ENCODE data around the gene ENPEP.
"Not testable (repeated sequence)": the region's sequence is repeated elsewhere in the genome, so short reads cannot be mapped to it uniquely, and the experiment has no call there.

ENPEP gene

DNA sequence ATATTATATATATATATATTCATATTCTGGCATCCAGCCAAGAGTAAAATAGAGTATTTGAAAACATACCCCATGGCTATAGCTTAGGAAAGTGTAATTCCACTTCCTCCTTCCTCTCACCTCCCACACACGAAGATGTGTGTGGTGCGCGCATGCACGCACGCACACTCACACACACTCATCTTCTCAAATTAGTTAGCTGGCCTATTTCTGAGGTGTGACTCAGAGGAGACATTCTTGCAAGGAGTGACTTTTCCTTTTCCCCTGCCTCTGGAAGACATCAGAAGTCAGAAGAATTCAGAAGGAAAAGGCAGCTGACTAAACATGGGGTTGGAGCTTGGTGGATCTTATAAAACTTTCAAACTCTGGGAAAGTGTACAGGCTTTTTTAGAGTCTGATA, 8.8 kb downstream of the ENPEP start:
- in situ Hi-C loops (cut with MboI; ENCODE audit: low sequenced_read_pairs), result no loop called here

GRCh38 chr4:110485452-110485851, 9.5 kb downstream of the ENPEP start:
- in situ Hi-C loops (cut with MboI; ENCODE audit: low sequenced_read_pairs), result no loop called here

DNA sequence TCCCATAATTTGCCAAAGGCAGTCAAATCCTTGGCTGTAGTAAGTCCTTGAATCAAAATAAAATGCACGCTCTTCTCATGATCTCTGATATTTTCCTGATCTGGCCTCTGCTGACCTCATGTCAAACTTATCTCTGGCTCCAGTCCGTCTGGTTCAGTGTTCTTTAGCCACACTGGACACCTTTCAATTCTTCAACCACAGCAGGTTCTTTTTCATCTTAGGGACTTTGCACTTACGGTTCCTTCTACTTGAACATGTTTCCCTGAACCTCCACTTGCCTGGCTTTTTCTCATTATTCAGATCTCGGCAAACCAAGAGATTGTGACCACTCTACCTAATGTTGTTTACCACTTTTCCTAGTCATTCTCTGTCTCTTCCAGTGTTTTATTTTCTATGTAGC, 10.3 kb downstream of the ENPEP start:
- in situ Hi-C loops (cut with MboI; ENCODE audit: low sequenced_read_pairs), result no loop called here

DNA sequence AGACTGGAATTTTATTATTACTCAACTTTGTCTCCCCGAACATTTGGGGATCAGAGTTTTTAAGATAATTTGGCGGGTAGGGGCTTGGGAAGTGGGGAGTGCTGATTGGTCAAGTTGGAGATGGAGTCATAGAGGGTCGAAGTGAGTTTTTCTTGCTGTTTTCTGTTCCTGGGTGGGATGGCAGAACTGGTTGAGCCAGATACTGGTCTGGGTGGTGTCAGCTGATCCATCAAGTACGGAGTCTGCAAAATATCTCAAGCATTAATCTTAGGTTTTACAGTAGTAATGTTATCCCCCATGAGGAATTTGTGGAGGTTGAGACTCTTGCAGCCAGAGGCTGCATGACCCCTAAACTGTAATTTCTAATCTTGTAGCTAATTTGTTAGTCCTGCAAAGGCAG, 10.9 kb downstream of the ENPEP start:
- in situ Hi-C loops (cut with MboI; ENCODE audit: low sequenced_read_pairs), result not testable (repeated sequence)

- in situ Hi-C loops (cut with MboI; ENCODE audit: low sequenced_read_pairs), result no loop called here
These were observed 11.9 kb downstream of the ENPEP start for GRCh38 chr4:110487873-110488272.

DNA sequence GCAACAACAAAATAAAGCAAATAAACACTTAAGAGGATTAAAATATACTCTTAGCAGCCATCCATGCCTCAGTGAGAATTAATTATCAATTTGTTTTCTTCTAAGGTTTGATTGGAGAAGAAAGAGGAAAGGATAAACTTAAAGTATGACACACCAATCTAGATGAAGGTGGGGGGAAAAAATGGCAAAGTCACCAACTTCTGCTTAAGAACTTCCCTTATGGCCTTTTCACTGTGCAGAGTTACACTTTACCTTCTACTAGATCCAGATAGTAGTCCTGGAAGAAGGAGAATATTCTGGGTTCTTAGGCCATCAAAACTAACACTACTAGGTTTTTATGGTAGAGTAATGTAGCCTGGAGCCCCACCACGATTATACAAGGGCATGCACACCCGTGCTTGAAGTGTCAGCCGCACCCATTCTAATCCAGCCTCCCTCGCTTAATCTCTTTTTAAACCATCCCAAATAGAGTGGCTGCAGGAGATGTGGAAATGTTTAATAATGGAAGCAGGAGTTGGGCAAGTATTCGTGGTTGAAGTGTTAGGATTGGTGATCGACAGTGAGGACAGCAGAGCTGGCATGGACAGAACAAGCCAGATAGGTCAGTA, 14.1 kb downstream of the ENPEP start:
- in situ Hi-C loops (cut with MboI; ENCODE audit: low sequenced_read_pairs), result no loop called here

- in situ Hi-C loops (cut with MboI; ENCODE audit: low sequenced_read_pairs), result no loop called here
These were observed 16.6 kb downstream of the ENPEP start for GRCh38 chr4:110492522-110492921.

GRCh38 chr4:110493520-110493919, 17.6 kb downstream of the ENPEP start:
- in situ Hi-C loops (cut with MboI; ENCODE audit: low sequenced_read_pairs), result no loop called here

- in situ Hi-C loops (cut with MboI; ENCODE audit: low sequenced_read_pairs), result no loop called here
These were observed 22.5 kb downstream of the ENPEP start for GRCh38 chr4:110498420-110498819.

DNA sequence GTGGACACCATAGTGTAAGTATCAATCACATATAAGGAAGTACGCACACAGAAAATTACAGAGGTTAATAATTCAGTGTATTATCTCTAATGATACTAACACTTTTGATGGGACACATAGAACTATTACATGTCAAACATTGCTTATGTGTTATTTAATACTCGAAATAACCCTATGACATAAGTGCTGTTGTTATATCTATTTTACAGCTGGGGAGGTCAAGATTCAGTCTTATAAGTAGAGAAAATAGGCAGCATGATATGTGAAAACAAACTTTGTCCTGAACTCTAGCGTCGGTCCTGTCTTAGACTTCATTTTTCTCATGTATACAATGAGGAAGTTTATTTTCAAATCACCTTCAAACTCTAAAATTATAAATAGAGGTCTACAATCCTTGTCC, 23.2 kb downstream of the ENPEP start:
- in situ Hi-C loops (cut with MboI; ENCODE audit: low sequenced_read_pairs), result no loop called here

GRCh38 chr4:110501826-110502225, 25.9 kb downstream of the ENPEP start:
- in situ Hi-C loops (cut with MboI; ENCODE audit: low sequenced_read_pairs), result loop anchor here (25.0 kb wide), 2 partner anchors 190 to 1065 kb away; partner anchors contain the start of gene SEC24B

DNA sequence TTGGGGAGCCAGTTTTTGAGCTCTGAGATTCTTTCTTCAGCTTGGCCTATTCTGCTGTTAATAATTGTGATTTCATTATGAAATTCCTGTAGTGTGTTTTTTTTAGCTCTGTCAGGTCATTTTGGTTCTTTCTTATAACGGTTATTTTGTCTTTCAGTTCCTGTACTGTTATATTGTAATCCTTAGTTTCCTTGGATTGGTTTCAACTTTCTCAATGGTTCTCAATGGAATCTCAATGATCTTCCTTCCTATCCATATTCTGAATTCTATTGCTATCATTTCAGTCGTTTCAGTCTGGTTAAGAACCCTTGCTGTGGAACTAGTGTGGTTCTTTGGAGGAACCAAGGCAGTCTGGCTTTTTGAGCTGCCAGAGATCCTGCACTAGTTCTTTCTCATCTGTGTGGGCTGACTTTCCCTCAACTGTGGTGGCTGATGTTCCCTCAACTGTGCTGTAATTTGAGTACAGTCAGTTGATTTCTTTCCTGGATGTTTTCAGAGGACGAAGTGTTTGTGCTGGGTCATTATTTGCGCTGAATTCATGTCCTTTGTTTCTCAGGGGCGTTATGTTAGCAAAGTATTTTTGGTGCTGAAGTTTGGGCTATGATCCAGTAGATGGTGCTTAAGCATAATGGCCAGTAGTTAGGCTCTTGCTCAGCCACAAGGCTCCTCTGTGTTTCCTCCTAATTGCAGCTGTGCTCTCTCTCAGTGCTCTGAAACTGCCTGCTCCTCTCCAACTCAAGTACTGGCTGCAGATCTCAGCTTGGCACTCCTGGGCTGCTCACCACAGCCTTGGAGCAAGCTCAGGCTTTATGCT, 27.5 kb downstream of the ENPEP start:
- in situ Hi-C loops (cut with MboI; ENCODE audit: low sequenced_read_pairs), result loop anchor here (25.0 kb wide), 2 partner anchors 191 to 1066 kb away; partner anchors contain the start of gene SEC24B

DNA sequence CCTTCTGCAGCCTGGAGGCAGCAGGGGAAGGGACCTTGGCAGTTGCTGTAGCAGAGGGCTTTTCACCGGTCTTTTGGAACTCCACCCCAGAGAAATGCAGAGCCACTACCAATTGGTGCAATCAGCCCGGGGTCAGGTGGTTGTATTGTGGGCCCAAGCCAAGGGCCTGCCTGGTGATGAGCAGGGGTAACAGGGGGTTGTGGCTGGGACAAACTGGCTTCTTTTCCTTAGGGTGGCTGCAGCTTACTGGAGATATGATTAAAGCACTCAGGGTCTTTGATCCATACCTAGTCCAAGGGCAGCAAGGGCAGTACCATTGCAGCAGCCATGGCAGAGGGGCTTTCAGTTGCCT, 28.1 kb downstream of the ENPEP start:
- in situ Hi-C loops (cut with MboI; ENCODE audit: low sequenced_read_pairs), result loop anchor here (25.0 kb wide), 2 partner anchors 192 to 1067 kb away; partner anchors contain the start of gene SEC24B

DNA sequence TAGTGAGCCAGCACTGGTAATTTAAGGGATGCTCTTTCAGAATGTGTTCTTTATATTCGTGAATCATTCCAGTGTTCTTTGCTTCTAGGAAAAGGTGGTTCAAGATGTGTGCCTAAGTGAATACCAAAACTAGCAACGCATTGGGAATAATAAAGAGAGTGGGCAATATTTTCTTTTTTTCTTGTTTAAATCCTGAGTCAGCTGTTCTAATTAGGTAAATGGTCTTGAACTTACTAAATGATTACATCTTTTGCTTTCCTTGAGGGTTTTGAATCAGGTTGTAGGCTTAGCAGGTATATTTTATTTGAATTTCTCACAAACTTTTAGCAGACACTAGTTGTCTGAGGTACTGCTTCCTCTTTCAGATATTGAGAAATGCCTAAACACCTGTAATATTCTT, 29.5 kb downstream of the ENPEP start:
- in situ Hi-C loops (cut with MboI; ENCODE audit: low sequenced_read_pairs), result loop anchor here (25.0 kb wide), 2 partner anchors 193 to 1068 kb away; partner anchors contain the start of gene SEC24B

- in situ Hi-C loops (cut with MboI; ENCODE audit: low sequenced_read_pairs), result loop anchor here (25.0 kb wide), 2 partner anchors 197 to 1072 kb away; partner anchors contain the start of gene SEC24B
These were observed 33.1 kb downstream of the ENPEP start for GRCh38 chr4:110508827-110509710.

GRCh38 chr4:110510277-110510676, 34.3 kb downstream of the ENPEP start:
- in situ Hi-C loops (cut with MboI; ENCODE audit: low sequenced_read_pairs), result loop anchor here (25.0 kb wide), 2 partner anchors 198 to 1073 kb away; partner anchors contain the start of gene SEC24B

- in situ Hi-C loops (cut with MboI; ENCODE audit: low sequenced_read_pairs), result loop anchor here (25.0 kb wide), 2 partner anchors 199 to 1074 kb away; partner anchors contain the start of gene SEC24B
These were observed 35.1 kb downstream of the ENPEP start for GRCh38 chr4:110510955-110511544.

DNA sequence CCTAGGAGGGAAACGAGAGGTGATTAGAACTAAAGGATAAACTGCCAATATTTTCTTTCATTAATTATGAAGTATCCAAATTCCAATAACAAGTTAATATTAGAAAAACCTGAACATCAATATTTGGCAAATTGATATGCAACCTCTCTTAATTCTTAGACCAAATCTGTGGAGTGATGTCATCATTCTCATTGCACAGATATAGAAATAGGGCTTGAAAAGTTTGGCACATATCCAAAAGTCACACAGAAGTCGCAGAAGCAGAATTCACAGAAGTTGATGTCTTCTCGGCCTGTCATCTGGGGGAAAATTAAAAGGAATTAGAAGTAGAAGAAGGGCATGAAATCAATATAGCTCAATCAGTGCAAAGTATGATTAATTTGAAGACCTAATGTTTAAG, 36.9 kb downstream of the ENPEP start:
- in situ Hi-C loops (cut with MboI; ENCODE audit: low sequenced_read_pairs), result loop anchor here (25.0 kb wide), 2 partner anchors 201 to 1076 kb away; partner anchors contain the start of gene SEC24B

DNA sequence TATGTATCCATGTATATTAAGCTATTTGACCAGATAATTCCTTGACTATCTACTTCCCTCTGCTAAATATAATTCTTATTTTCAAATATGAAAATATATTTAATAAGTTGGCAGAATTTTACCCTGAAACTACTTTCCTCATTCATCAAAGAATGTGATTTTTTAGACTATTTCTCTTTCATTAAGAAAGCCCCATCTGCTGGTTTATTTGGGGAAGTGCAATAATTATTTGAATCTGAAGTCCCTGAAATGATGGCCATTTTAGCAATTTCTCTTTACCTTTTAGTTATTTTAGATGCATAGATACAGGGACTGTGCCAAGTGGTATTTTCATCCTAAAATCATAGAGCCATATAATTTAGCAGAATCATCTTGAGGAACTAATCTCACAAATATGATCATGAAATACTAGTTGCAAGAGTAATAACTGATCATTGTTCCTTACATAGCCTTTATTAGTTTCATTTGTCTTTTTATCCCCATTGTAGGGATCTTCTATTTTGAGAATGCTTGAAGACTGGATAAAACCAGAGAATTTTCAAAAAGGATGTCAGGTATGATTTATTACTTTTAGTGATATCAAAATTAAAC, 39.0 kb downstream of the ENPEP start:
- in situ Hi-C loops (cut with MboI; ENCODE audit: low sequenced_read_pairs), result loop anchor here (5.0 to 25.0 kb wide), 3 partner anchors 203 to 1078 kb away; partner anchors contain the start of gene SEC24B

- in situ Hi-C loops (cut with MboI; ENCODE audit: low sequenced_read_pairs), result loop anchor here (5.0 to 25.0 kb wide), 3 partner anchors 203 to 1078 kb away; partner anchors contain the start of gene SEC24B
These were observed 39.7 kb downstream of the ENPEP start for GRCh38 chr4:110515676-110516075.

Measured in HL-60/S4 (cell line).